ENCODE results near the gene MRRF.

Gene MRRF

GRCh38 chr9:122372856-122373845 is 108.5 kb downstream of the MRRF start:
- no peak overlapping the region for H3K4me3 ChIP-seq (ENCODE audit: low read depth, low read length)
- TF ChIP-seq CTCF (IDR thresholded peaks at IDR 0.05; ENCODE audit: insufficient read depth, low read depth, low read length, missing control alignments) = no peak
- DNase-seq (ENCODE audit: low read depth) = no peak

GRCh38 chr9:122374885-122375420 is 110.3 kb downstream of the MRRF start:
- H3K4me3 ChIP-seq (ENCODE audit: low read depth, low read length) = no peak overlapping the region
- no peak for TF ChIP-seq CTCF (IDR thresholded peaks at IDR 0.05; ENCODE audit: insufficient read depth, low read depth, low read length, missing control alignments)
- DNase-seq (ENCODE audit: low read depth) = no peak

GRCh38 chr9:122376796-122377195 is 112.1 kb downstream of the MRRF start:
- no peak for TF ChIP-seq CTCF (IDR thresholded peaks at IDR 0.05; ENCODE audit: insufficient read depth, low read depth, low read length, missing control alignments)
- DNase-seq (ENCODE audit: low read depth) = no peak
- H3K4me3 ChIP-seq (ENCODE audit: low read depth, low read length) = no peak overlapping the region

- no peak for TF ChIP-seq CTCF (IDR thresholded peaks at IDR 0.05; ENCODE audit: insufficient read depth, low read depth, low read length, missing control alignments)
- no peak overlapping the region for H3K4me3 ChIP-seq (ENCODE audit: low read depth, low read length)
- no peak for DNase-seq (ENCODE audit: low read depth)
These were observed 112.8 kb downstream of the MRRF start for GRCh38 chr9:122377241-122378164.

- H3K4me3 ChIP-seq (ENCODE audit: low read depth, low read length) = no peak overlapping the region
- TF ChIP-seq CTCF (IDR thresholded peaks at IDR 0.05; ENCODE audit: insufficient read depth, low read depth, low read length, missing control alignments) = no peak
- DNase-seq (ENCODE audit: low read depth) = no peak
These were observed 113.6 kb downstream of the MRRF start for GRCh38 chr9:122378236-122378635.

- H3K4me3 ChIP-seq (ENCODE audit: low read depth, low read length) = no peak overlapping the region
- DNase-seq (ENCODE audit: low read depth) = no peak
- TF ChIP-seq CTCF (IDR thresholded peaks at IDR 0.05; ENCODE audit: insufficient read depth, low read depth, low read length, missing control alignments) = peak; percentile 16
These were observed 114.7 kb downstream of the MRRF start for GRCh38 chr9:122379340-122379739.
